Stromal cell of bone marrow (primary cell): Measurements from ENCODE around the gene LMNTD1.
A peak's percentile ranks its signal among the peaks of the same experiment; 100 is the strongest.
"Not testable (repeated sequence)": the region's sequence is repeated elsewhere in the genome, so short reads cannot be mapped to it uniquely, and the experiment has no call there.

Experiments used
- DNase-seq: peaks from one replicate; pipeline ENCODE4 v3.0.0-alpha.2; 2012; ENCODE audit warnings: low read depth

Gene LMNTD1

GRCh38 chr12:25488956-25489870 is 63.9 kb downstream of the LMNTD1 start:
- DNase-seq = not testable (repeated sequence)

- no peak for DNase-seq
Observed at GRCh38 chr12:25482625-25483024, 70.5 kb downstream of the LMNTD1 start.

- DNase-seq = no peak
Observed at GRCh38 chr12:25480145-25480544, 72.9 kb downstream of the LMNTD1 start.

GRCh38 chr12:25477217-25477616 is 75.9 kb downstream of the LMNTD1 start:
- no peak for DNase-seq

- no peak for DNase-seq
Observed at GRCh38 chr12:25472453-25472852, 80.6 kb downstream of the LMNTD1 start.

- no peak for DNase-seq
Observed at GRCh38 chr12:25469861-25470260, 83.2 kb downstream of the LMNTD1 start.

- DNase-seq = no peak
Observed at GRCh38 chr12:25469368-25469767, 83.7 kb downstream of the LMNTD1 start.

GRCh38 chr12:25463521-25463920 is 89.6 kb downstream of the LMNTD1 start:
- no peak for DNase-seq

- DNase-seq = no peak
Observed at GRCh38 chr12:25463005-25463404, 90.1 kb downstream of the LMNTD1 start.

GRCh38 chr12:25459541-25459951 is 93.5 kb downstream of the LMNTD1 start:
- no peak for DNase-seq

- DNase-seq = peak; percentile 97
Observed at GRCh38 chr12:25458047-25458552, 95.0 kb downstream of the LMNTD1 start.

GRCh38 chr12:25456474-25456873 is 96.6 kb downstream of the LMNTD1 start:
- no peak for DNase-seq

- no peak for DNase-seq
Observed at GRCh38 chr12:25455696-25456095, 97.4 kb downstream of the LMNTD1 start.

- no peak for DNase-seq
Observed at GRCh38 chr12:25449007-25449406, 104.1 kb downstream of the LMNTD1 start.

GRCh38 chr12:25447046-25447445 is 106.0 kb downstream of the LMNTD1 start:
- DNase-seq = no peak

GRCh38 chr12:25438638-25439037 is 114.4 kb downstream of the LMNTD1 start:
- peak; percentile 69 for DNase-seq

GRCh38 chr12:25436206-25437030 is 116.7 kb downstream of the LMNTD1 start:
- DNase-seq = peak; percentile 76

- DNase-seq = no peak
Observed at GRCh38 chr12:25435431-25435830, 117.7 kb downstream of the LMNTD1 start.

- no peak for DNase-seq
Observed at GRCh38 chr12:25434515-25434914, 118.6 kb downstream of the LMNTD1 start.

- no peak for DNase-seq
Observed at GRCh38 chr12:25433581-25434325, 119.3 kb downstream of the LMNTD1 start.

GRCh38 chr12:25433024-25433423 is 120.1 kb downstream of the LMNTD1 start:
- DNase-seq = no peak
